Suprapubic skin (tissue), 4 donors: ENCODE results near the gene VAMP4. TPM values are rescaled to one million over a fixed set of nuclear protein-coding genes. Genes with fewer than 3 reads are reported as not detected.

Experiments
- DNase-seq, 2 donors: peaks; one replicate each; pipeline ENCODE4 v3.0.0-alpha.2; 2019; ENCODE audit warnings: low spot score in 2 of 2
- H3K27ac ChIP-seq: fragments of 200-600 bp; sonication (generic); one replicate; pipeline ENCODE4 v1.5.1; 2019
- H3K27me3 ChIP-seq: fragments of 200-600 bp; sonication (generic); one replicate; pipeline ENCODE4 v1.5.1; 2019
- H3K36me3 ChIP-seq: fragments of 200-600 bp; sonication (generic); one replicate; pipeline ENCODE4 v1.5.1; 2019
- H3K4me1 ChIP-seq: fragments of 200-600 bp; sonication (generic); one replicate; pipeline ENCODE4 v1.5.1; 2019
- H3K4me3 ChIP-seq: fragments of 200-600 bp; sonication (generic); one replicate; pipeline ENCODE4 v1.5.1; 2019; ENCODE audit warnings: mild to moderate bottlenecking
- H3K9me3 ChIP-seq: fragments of 200-600 bp; sonication (generic); one replicate; pipeline ENCODE4 v1.5.1; 2019
- EP300 ChIP-seq: sonication (generic); formaldehyde crosslinking; IDR thresholded peaks from one replicate; pipeline ENCODE4 v1.6.1; 2017; ENCODE audit warnings: antibody characterized with exemption
- POLR2A ChIP-seq, 2 donors: fragments of 450-650 bp; IDR thresholded peaks; one replicate each; pipeline ENCODE4 v1.6.1; 2017; ENCODE audit warnings: antibody characterized with exemption in 2 of 2, mild to moderate bottlenecking in 2 of 2, moderate library complexity in 2 of 2
- POLR2AphosphoS5 ChIP-seq, 3 donors: sonication (generic); formaldehyde crosslinking; IDR thresholded peaks; one replicate each; pipeline ENCODE4 v1.6.1; 2017; ENCODE audit warnings: antibody characterized with exemption in 3 of 3
- WGBS: methylation state at CpG from one replicate; pipeline ENCODE4 v1.1.5; 2018; 5-methylcytosine and 5-hydroxymethylcytosine counted together
- total RNA-seq, 4 donors: library from RNA; depleted of rRNA; stranded (reverse); fragments of >200 nt; gene quantifications; one replicate each; pipeline ENCODE4 v1.1.0, GENCODE V29; 2016
- TF ChIP-seq, protein P1 (sequence below), 2 donors: fragments of 200-600 bp in 1 of 2; fragments of 450-650 bp in 1 of 2; sonication (generic) in 1 of 2; IDR thresholded peaks; one replicate each; pipeline ENCODE4 v1.5.1; 2016 to 2019; ENCODE audit warnings: antibody characterized with exemption in 2 of 2, mild to moderate bottlenecking in 1 of 2, moderate library complexity in 1 of 2

VAMP4 gene
- total RNA-seq, 4 donors from 2014 or later = 9.3 to 23.3 (median 10.7) TPM

- H3K4me3 ChIP-seq = no peak overlapping the region
- no peaks in the 10 kb centered on the region for H3K4me1 ChIP-seq
- TF ChIP-seq POLR2AphosphoS5 (IDR thresholded peaks at IDR 0.05) = no peak
- no peak for TF ChIP-seq EP300
- TF ChIP-seq, protein P1, sequence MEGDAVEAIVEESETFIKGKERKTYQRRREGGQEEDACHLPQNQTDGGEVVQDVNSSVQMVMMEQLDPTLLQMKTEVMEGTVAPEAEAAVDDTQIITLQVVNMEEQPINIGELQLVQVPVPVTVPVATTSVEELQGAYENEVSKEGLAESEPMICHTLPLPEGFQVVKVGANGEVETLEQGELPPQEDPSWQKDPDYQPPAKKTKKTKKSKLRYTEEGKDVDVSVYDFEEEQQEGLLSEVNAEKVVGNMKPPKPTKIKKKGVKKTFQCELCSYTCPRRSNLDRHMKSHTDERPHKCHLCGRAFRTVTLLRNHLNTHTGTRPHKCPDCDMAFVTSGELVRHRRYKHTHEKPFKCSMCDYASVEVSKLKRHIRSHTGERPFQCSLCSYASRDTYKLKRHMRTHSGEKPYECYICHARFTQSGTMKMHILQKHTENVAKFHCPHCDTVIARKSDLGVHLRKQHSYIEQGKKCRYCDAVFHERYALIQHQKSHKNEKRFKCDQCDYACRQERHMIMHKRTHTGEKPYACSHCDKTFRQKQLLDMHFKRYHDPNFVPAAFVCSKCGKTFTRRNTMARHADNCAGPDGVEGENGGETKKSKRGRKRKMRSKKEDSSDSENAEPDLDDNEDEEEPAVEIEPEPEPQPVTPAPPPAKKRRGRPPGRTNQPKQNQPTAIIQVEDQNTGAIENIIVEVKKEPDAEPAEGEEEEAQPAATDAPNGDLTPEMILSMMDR (IDR thresholded peaks at IDR 0.05) = no peak
- TF ChIP-seq POLR2A (IDR thresholded peaks at IDR 0.05) = no peak
- H3K36me3 ChIP-seq = peaks cover 4% of the 10 kb centered on the region
- DNase-seq = no peak
- H3K27me3 ChIP-seq = no peaks in the 10 kb centered on the region
- peaks cover 7% of the 10 kb centered on the region for H3K9me3 ChIP-seq
- H3K27ac ChIP-seq = no peak overlapping the region
- WGBS = 97% methylated on average over 1 of the region's 1 CpG
Measured at GRCh38 chr1:171718848-171719247, 23.0 kb downstream of the VAMP4 start.

DNA sequence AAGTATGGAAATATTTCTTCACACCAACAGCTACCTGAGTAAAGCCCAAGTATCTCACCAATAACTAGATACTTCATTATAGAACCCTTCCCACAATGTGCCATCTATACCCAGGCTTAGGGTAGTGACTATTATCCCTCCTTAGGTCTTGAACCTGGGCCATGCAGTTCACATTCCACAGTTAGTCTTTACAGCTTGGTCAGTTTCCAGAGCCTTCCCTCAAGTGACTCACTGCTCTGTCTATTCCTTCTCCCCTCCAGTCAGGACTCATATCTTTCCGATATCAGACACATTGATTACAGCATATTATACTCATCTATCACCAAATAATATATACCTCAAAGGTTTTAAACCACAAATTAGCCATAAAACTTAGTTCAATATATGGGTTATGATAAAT is 23.6 kb downstream of the VAMP4 start:
- Histone ChIP-seq H3K4me3 (no peak overlapping the region), H3K4me1 (no peaks in the 10 kb centered on the region), H3K9me3 (peaks cover 5% of the 10 kb centered on the region), H3K27me3 (no peaks in the 10 kb centered on the region), H3K36me3 (no peaks in the 10 kb centered on the region), H3K27ac (no peak overlapping the region)
- 97% methylated on average over 1 of the region's 1 CpG for WGBS
- no peak for DNase-seq
- TF ChIP-seq, protein P1 (IDR thresholded peaks at IDR 0.05) = no peak
- TF ChIP-seq EP300 (no peak), POLR2A (IDR thresholded peaks at IDR 0.05) (no peak), POLR2AphosphoS5 (IDR thresholded peaks at IDR 0.05) (no peak)

- Histone ChIP-seq H3K9me3 (no peaks in the 10 kb centered on the region), H3K27ac (no peak overlapping the region), H3K4me3 (no peak overlapping the region), H3K4me1 (no peaks in the 10 kb centered on the region), H3K36me3 (peaks cover under 1% of the 10 kb centered on the region), H3K27me3 (no peaks in the 10 kb centered on the region)
- TF ChIP-seq EP300 = no peak
- 83% methylated on average over 2 of the region's 2 CpGs for WGBS
- no peak for DNase-seq
Measured at GRCh38 chr1:171717062-171717718, 24.7 kb downstream of the VAMP4 start.

GRCh38 chr1:171716616-171717015 is 25.2 kb downstream of the VAMP4 start:
- H3K27me3 ChIP-seq = no peaks in the 10 kb centered on the region
- H3K27ac ChIP-seq = no peak overlapping the region
- TF ChIP-seq POLR2AphosphoS5 (IDR thresholded peaks at IDR 0.05) = no peak
- TF ChIP-seq EP300 = no peak
- TF ChIP-seq, protein P1 (IDR thresholded peaks at IDR 0.05) = no peak
- TF ChIP-seq POLR2A (IDR thresholded peaks at IDR 0.05) = no peak
- H3K4me3 ChIP-seq = no peak overlapping the region
- H3K4me1 ChIP-seq = no peaks in the 10 kb centered on the region
- no peaks in the 10 kb centered on the region for H3K9me3 ChIP-seq
- peaks cover 4% of the 10 kb centered on the region for H3K36me3 ChIP-seq
- DNase-seq = no peak
- WGBS = 47% methylated on average over 3 of the region's 3 CpGs

GRCh38 chr1:171715813-171716251 is 26.0 kb downstream of the VAMP4 start:
- Histone ChIP-seq H3K27ac (no peak overlapping the region), H3K4me3 (no peak overlapping the region)

More at GRCh38 chr1:171715813-171716251, 26.0 kb downstream of the VAMP4 start:
- no peaks in the 10 kb centered on the region for H3K9me3 ChIP-seq
- H3K36me3 ChIP-seq = peaks cover 4% of the 10 kb centered on the region
- H3K27me3 ChIP-seq = no peaks in the 10 kb centered on the region
- WGBS = 56% methylated on average over 3 of the region's 3 CpGs
- TF ChIP-seq, protein P1 (IDR thresholded peaks at IDR 0.05) = peak in 1 of 2 donors; percentile 36
- TF ChIP-seq EP300 = no peak
- no peak for DNase-seq
- H3K4me1 ChIP-seq = no peaks in the 10 kb centered on the region
